Islet precursor cell (in vitro differentiated cells): Measurements from ENCODE around the gene VTN.

Experiments
- DNase-seq: peaks from one replicate; pipeline ENCODE4 v3.0.0-alpha.2; 2018

The VTN gene

GRCh38 chr17:28370035-28370743 is at the start of gene VTN:
TSS of gene VTN (minus strand) at chr17:28370307. CDS start at chr17:28370203, 104 bp downstream.
- peak; percentile 98 for DNase-seq

- DNase-seq: peak; percentile 93
Observed at GRCh38 chr17:28416703-28417311, 46.7 kb upstream of the VTN start.

GRCh38 chr17:28415886-28416285 is 45.8 kb upstream of the VTN start:
- peak; percentile 46 for DNase-seq

GRCh38 chr17:28413804-28414203 is 43.7 kb upstream of the VTN start:
- DNase-seq: no peak

- no peak for DNase-seq
Observed at GRCh38 chr17:28412099-28412498, 42.0 kb upstream of the VTN start.

GRCh38 chr17:28407974-28408306 is 37.8 kb upstream of the VTN start:
- DNase-seq: no peak

- peak; percentile 87 for DNase-seq
Observed at GRCh38 chr17:28407130-28407973, 37.2 kb upstream of the VTN start.

GRCh38 chr17:28406473-28406814 is 36.3 kb upstream of the VTN start:
- DNase-seq: peak; percentile 74

- peak; percentile 83 for DNase-seq
Observed at GRCh38 chr17:28405632-28406472, 35.7 kb upstream of the VTN start, which contains the start of gene SLC46A1. TSS of gene SLC46A1 (minus strand) at chr17:28406212. CDS start at chr17:28406114, 98 bp downstream.

GRCh38 chr17:28404812-28405570 is 34.9 kb upstream of the VTN start:
- DNase-seq: no peak

- DNase-seq: no peak
Observed at GRCh38 chr17:28404461-28404811, 34.3 kb upstream of the VTN start.

GRCh38 chr17:28404007-28404406 is 33.9 kb upstream of the VTN start:
- DNase-seq: no peak

GRCh38 chr17:28402844-28403243 is 32.7 kb upstream of the VTN start:
- DNase-seq: no peak

GRCh38 chr17:28402224-28402630 is 32.1 kb upstream of the VTN start:
- DNase-seq: no peak

GRCh38 chr17:28399808-28400207 is 29.7 kb upstream of the VTN start:
- no peak for DNase-seq

GRCh38 chr17:28398280-28398981 is 28.3 kb upstream of the VTN start:
- DNase-seq: peak; percentile 60

GRCh38 chr17:28397687-28398279 is 27.7 kb upstream of the VTN start:
- DNase-seq: peak; percentile 51

- no peak for DNase-seq
Observed at GRCh38 chr17:28397275-28397674, 27.2 kb upstream of the VTN start.

- peak; percentile 78 for DNase-seq
Observed at GRCh38 chr17:28396635-28397239, 26.6 kb upstream of the VTN start.

GRCh38 chr17:28395968-28396367 is 25.9 kb upstream of the VTN start:
- no peak for DNase-seq

- DNase-seq: no peak
Observed at GRCh38 chr17:28395426-28395825, 25.3 kb upstream of the VTN start.
